HepG2 (cell line): ENCODE measurements around the gene CAST. TPM values are rescaled to one million over a fixed set of nuclear protein-coding genes. Genes with fewer than 3 reads are reported as not detected.

Experiments used
- GATA4 ChIP-seq: sonication (generic); IDR thresholded peaks from 2 replicates; pipeline ENCODE4 v1.6.1; 2016; ENCODE audit warnings: antibody characterized with exemption, low read depth, borderline replicate concordance
- KAT2B ChIP-seq: fragments of 150-350 bp; IDR thresholded peaks from 2 replicates; pipeline ENCODE4 v1.6.1; 2014; ENCODE audit warnings: low read depth, low read length, borderline replicate concordance
- KDM2A ChIP-seq: sonication (generic); formaldehyde crosslinking; IDR thresholded peaks from 2 replicates; pipeline ENCODE4 v1.4.0; 2020; ENCODE audit warnings: low read depth, missing genetic modification reagents, borderline replicate concordance
- POGK ChIP-seq: sonication (generic); formaldehyde crosslinking; conservative IDR thresholded peaks from 2 replicates; pipeline ENCODE4 v1.8.0; 2022; ENCODE audit warnings: mild to moderate bottlenecking, moderate library complexity, missing genetic modification reagents
- POLR2AphosphoS5 ChIP-seq: IDR thresholded peaks from 2 replicates; pipeline ENCODE4 v1.6.1; 2012; ENCODE audit warnings: low read depth, low read length
- STAT5B ChIP-seq: sonication (generic); formaldehyde crosslinking; IDR thresholded peaks from 2 replicates; pipeline ENCODE4 v1.4.0; 2020; ENCODE audit warnings: missing genetic modification reagents
- USF2 ChIP-seq, 2 experiments: sonication (generic) in 1 of 2; formaldehyde crosslinking in 1 of 2; IDR thresholded peaks; 2 replicates each; pipeline versions ENCODE4 v1.5.1 to v1.6.1; 2011 to 2020; ENCODE audit warnings: borderline replicate concordance in 1 of 2, low read depth in 1 of 2, low read length in 1 of 2, mild to moderate bottlenecking in 1 of 2, missing genetic modification reagents in 1 of 2, moderate library complexity in 1 of 2
- ZNF207 ChIP-seq: fragments of 450-650 bp; IDR thresholded peaks from 2 replicates; pipeline ENCODE4 v1.6.1; 2016; ENCODE audit warnings: antibody characterized with exemption, borderline replicate concordance
- ZNF572 ChIP-seq: sonication (generic); formaldehyde crosslinking; IDR thresholded peaks from 2 replicates; pipeline ENCODE4 v1.5.1; 2020; ENCODE audit warnings: mild to moderate bottlenecking, missing genetic modification reagents
- ZNF576 ChIP-seq: sonication (generic); formaldehyde crosslinking; IDR thresholded peaks from 2 replicates; pipeline ENCODE4 v1.4.0; 2020; ENCODE audit warnings: mild to moderate bottlenecking, missing genetic modification reagents
- ZNF773 ChIP-seq: sonication (generic); formaldehyde crosslinking; IDR thresholded peaks from 2 replicates; pipeline ENCODE4 v1.4.0; 2020; ENCODE audit warnings: missing genetic modification reagents, borderline replicate concordance
- polyA plus RNA-seq, 8 experiments: library from polyadenylated mRNA; depleted of rRNA in 3 of 8; stranded (reverse) in 7 of 8; unstranded in 1 of 8; fragments of >200 nt; fragmentation: Illumina TruSeq in 4 of 8; extraction: Trizol in 4 of 8; gene quantifications; 2 replicates each; pipeline versions ENCODE4 v1.2.1 to v1.2.3, GENCODE V29; 2011 to 2016; ENCODE audit warnings: low read depth in 4 of 8, missing spikeins in 1 of 8, mixed read lengths in 1 of 8; ENCODE audit not compliant: insufficient read depth in 1 of 8
- total RNA-seq, 5 experiments: library from RNA; depleted of rRNA; stranded (reverse); fragments of >200 nt; fragmentation: Illumina TruSeq; extraction: Trizol; gene quantifications; 2 replicates each; pipeline ENCODE4 v1.2.3, GENCODE V29; 2016; ENCODE audit warnings: low read depth in 1 of 5
- TF ChIP-seq, protein P1 (sequence below), 2 experiments: sonication (generic) in 1 of 2; formaldehyde crosslinking in 1 of 2; IDR thresholded peaks; 2 replicates each; pipeline versions ENCODE4 v1.6.1 to v1.9.0; 2014 to 2022; ENCODE audit warnings: antibody characterized with exemption in 1 of 2, borderline replicate concordance in 1 of 2, inconsistent platforms in 1 of 2, low read depth in 1 of 2, missing genetic modification reagents in 1 of 2

CAST gene
- total and polyA plus RNA-seq, 2 of the 13 experiments (the other 11 are each of a cell fraction or from before 2014, with no cell fraction given): 42.1 to 67.6 TPM

DNA sequence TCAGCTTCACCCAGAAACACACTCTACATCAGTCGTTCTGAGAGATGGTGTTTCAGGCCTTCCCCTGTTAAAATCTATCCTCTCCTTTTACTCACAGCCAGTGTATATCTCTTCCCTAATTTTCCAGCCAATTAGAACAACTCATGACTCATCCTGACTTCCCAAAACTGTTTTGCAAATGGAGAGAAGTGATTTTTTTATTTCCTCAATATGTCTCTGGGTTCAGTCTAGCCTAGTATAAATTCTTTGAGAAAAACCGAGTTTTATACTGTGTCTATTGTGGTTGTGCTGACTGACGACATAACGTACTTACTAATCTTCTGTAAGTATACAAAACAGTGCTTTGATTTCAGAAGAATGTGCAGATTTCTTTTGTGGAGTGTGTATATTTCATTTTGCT is 28.4 kb upstream of the CAST start (continued):
- no peak for TF ChIP-seq USF2 (IDR thresholded peaks at IDR 0.05; ENCODE audit: low read depth, low read length)
- no peak for TF ChIP-seq USF2 (CRISPR knock-in tag; IDR thresholded peaks at IDR 0.05; ENCODE audit: borderline replicate concordance)
- no peak for TF ChIP-seq STAT5B (CRISPR knock-in tag)
- no peak for TF ChIP-seq POGK (CRISPR knock-in tag)
- no peak for TF ChIP-seq POLR2AphosphoS5
- no peak for TF ChIP-seq ZNF576 (CRISPR knock-in tag)
- no peak for TF ChIP-seq GATA4
- TF ChIP-seq ZNF572: no peak
- no peak for TF ChIP-seq KDM2A (CRISPR knock-in tag)
- TF ChIP-seq KAT2B: no peak
- no peak for TF ChIP-seq ZNF207
- no peak for TF ChIP-seq ZNF773
- TF ChIP-seq, protein P1, sequence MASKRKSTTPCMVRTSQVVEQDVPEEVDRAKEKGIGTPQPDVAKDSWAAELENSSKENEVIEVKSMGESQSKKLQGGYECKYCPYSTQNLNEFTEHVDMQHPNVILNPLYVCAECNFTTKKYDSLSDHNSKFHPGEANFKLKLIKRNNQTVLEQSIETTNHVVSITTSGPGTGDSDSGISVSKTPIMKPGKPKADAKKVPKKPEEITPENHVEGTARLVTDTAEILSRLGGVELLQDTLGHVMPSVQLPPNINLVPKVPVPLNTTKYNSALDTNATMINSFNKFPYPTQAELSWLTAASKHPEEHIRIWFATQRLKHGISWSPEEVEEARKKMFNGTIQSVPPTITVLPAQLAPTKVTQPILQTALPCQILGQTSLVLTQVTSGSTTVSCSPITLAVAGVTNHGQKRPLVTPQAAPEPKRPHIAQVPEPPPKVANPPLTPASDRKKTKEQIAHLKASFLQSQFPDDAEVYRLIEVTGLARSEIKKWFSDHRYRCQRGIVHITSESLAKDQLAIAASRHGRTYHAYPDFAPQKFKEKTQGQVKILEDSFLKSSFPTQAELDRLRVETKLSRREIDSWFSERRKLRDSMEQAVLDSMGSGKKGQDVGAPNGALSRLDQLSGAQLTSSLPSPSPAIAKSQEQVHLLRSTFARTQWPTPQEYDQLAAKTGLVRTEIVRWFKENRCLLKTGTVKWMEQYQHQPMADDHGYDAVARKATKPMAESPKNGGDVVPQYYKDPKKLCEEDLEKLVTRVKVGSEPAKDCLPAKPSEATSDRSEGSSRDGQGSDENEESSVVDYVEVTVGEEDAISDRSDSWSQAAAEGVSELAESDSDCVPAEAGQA (IDR thresholded peaks at IDR 0.05; ENCODE audit: low read depth): no peak
- TF ChIP-seq, protein P1 (CRISPR knock-in tag; IDR thresholded peaks at IDR 0.05; ENCODE audit: borderline replicate concordance): no peak
